NCI-H748 (cell line): ENCODE data around the gene C1orf94.

ENCODE experiments used
- DNase-seq: peaks from one replicate; lab custom pipeline; 2025; ENCODE audit not compliant: unreplicated experiment; lab: John Stamatoyannopoulos, UW

The C1orf94 gene, protein sequence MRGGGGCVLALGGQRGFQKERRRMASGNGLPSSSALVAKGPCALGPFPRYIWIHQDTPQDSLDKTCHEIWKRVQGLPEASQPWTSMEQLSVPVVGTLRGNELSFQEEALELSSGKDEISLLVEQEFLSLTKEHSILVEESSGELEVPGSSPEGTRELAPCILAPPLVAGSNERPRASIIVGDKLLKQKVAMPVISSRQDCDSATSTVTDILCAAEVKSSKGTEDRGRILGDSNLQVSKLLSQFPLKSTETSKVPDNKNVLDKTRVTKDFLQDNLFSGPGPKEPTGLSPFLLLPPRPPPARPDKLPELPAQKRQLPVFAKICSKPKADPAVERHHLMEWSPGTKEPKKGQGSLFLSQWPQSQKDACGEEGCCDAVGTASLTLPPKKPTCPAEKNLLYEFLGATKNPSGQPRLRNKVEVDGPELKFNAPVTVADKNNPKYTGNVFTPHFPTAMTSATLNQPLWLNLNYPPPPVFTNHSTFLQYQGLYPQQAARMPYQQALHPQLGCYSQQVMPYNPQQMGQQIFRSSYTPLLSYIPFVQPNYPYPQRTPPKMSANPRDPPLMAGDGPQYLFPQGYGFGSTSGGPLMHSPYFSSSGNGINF

DNA sequence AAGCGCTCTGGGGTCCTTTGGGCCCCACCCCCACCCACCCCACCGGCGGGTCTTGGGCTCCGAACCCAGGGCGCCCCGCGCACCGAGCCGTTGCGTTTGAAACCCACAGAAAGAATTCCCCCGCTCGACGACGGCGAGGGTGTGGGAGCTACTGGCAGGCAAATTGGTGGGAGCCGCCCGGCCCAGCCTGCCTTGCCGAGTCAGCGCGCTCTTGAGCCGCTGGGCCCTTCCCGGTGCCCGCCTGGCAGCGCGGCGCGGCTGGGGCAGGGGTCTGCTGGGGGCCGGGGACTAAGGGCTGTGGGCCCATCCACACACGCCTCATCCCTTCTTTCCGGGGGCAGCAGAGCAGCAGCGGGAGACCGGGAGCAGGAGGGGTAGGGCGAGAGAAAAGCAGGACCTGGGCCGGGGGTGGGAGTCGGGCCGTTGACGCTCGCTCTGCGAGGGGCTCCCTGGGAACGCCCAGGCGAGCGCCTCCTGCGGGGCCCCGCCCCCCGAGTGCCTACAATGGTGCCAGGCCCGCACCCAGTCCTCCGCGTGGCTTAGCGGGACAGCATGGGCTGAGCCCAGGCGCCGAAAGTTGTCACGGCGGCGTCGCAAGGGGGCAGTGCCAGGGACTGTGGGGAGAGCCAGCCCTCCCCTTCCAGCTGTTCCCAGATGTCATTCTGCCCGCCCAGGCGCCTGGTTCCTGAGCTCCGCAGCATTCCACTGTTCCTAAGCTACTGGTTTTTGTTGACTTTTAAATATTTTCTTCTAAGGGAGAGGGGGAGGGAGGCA is at the start of gene C1orf94:
Gene C1orf94, plus strand, starts transcription at position 78 of the 774 bp plus-strand sequence. CDS start 883 bp downstream, outside the sequence.
- no peak for DNase-seq

DNA sequence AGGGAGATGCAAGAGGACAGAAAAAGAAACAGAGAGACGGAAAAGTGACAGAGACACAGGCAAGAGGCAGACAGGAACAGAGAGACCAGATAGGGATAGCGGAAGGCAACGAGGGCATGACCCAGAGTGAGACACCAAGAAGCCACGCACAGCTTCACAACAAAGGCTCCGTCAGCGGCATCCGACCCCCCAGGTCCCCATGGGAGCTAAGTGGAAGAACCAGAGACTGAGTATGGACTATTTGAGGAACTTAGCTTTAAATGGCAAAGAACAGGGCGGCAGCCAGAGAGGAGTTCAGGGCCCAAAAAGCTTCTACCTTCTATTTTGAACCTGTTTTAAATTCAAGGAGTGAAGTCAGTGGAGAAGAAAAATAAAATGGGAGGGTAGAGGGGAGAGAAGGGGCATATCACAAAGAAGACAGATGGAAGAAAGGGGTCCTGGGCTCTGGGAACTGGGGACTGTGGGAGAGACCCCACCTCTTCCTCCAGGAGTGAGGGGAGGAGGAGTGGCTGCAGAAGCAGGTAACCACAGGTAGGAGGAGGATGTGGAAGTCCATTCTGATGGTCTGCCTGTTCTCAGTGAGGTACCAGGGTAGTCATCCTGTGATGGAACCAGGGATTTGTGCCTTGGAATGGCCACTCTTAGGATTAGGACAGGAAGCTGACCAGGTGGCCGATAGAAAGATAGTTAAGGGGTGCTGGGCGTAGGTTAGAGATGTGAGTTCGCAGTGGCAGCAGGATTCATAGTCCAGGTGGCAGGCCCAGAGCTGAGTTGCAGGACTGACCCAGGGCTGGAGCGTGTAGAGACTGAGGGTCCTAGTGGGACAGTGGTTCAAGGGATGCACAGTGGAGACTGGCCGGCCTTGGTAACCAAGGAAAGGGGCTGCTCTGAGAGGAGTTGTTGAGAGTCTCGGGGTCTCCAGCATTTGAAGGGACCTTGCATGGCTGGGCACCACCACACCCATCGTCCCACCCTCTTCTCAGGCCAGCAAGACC is 49.4 kb upstream of the C1orf94 start:
- DNase-seq: no peak

DNA sequence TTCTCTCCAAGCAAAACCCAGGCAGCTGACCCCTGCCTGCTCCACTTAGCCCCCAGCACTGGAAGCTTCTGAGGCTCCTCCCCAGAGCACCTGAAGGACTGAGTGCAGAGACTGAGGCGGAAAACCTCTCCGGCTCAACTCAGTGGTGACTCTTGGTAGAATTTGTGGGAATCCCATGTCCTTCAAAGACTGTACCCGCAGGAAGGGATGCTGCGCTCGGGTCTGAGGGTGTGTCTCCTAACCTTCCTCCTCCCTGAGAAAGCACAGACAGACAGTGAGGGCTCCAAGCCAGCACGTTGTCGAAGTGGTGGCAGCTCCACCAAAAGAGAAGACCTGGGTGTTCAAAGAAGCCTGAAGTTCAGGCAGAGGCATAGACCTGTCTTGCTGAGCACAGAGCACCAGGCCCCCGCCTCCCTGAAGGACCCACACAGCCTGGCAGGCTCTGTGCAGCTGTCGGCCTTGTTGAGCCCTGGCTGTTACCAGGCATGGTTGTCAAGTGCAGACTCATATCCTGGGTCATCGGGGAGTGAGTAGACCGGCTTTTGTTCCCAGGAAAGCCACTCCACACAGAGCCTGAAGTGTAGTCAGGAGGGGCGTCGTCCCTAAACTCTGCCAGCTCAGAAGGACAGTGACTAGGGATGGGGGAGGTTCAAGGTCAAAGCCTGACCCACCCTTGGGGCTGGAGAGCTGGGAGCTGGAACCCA is 48.4 kb upstream of the C1orf94 start:
- DNase-seq: no peak

DNA sequence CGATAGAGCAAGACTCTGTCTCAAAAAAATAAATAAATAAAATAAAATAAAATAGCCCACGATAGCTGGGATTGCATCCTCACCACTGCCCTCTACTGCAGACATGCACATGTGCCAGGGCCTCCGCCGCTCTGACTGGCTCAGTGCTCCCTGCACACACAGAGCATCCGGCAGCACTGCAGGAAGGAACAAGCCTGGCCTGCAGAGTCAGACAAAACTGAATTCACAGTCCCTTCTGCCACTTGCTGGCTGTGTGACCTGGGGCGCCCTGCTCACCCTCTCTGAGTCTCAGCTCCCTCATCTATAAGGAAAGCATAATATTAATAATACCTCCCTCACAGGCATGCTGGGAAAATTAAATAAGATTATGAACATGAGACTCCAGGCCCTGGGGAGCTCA is 47.1 kb upstream of the C1orf94 start:
- no peak for DNase-seq

DNA sequence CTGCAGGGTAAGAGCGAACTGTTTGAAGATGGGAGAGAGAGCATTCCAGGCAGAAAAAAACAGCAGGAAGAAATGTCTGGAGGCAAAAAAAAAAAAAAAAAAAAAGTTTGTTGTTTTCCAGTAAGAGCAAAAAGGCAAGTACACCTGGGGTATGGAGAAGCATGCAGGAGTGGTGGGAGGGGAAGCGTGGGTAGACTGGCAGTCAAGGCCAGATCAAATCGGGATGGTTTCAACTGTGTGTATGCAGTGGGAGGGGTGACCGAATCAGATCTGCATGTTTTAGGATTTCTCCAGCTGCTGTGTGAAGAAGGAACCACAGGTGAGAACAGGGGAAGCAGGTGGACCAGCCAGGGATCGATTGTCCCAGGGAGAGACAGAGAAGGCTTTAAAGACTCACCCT is 46.4 kb upstream of the C1orf94 start:
- DNase-seq: no peak

DNA sequence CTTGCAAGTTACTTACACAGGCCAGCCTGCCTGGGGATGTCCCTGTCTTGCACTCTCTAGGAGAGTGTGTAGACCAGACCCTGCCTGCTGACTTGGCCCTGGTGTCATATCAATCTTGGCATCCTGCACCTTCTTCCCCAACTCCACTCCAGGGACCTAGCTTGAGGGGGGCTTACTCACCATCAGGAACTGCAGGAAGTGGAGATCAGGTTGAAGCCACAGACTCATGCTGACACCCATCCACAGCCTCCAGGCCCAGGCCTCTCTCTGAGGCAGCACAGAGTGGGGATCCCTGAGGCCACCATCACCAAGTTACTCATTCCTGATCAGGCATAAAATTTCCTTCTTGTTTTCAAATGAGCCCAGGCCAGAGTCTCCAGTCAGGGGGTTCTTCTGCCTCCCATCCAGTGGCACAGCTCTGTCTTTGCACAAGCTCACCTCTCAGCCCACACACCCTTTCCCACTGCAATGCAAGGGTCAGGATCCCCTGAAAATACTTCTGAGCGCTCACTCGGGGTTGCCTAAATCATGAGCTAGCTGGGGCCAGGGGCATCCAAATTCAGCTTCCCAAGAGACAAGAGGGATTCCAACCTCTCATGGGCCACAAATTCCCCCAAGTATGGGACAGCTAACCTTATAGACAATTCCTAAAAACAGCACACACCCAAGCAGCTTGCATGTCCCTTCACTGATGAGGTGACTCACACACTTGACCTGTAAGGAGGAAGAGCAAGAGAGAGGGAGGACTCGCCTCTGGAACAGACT is 45.1 kb upstream of the C1orf94 start:
- no peak for DNase-seq

DNA sequence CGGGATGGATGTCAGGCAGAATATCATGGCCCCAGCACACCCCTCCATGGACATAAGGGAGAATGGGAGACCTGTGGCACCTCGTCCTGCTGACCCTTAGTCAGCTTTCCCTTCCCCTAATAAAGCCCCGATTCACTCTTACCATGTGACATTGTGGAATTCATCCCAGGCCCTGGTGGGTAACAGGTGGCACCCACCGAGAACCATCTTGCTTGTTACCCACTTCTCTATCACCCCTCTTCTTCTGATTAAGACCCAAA is 44.6 kb upstream of the C1orf94 start:
- DNase-seq: no peak

DNA sequence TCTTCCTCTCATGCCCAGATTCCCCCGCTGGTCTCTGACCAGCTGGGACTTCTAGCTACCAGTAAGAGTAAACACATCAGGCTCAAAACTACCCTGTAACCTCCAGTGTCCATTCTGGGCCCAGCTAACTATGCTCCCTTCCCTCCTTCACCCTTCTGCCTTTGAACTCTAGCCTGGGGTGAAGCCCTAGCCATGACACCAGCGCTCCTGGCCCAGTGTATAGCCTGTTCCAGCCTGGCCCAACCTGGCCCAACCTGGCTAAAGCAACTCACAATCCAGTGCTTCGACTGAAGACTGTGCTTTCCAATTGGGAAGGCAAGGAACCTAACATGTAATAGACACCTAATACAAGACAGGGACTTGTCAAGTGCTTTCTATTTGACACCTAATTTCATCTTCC is 39.3 kb upstream of the C1orf94 start:
- no peak for DNase-seq

DNA sequence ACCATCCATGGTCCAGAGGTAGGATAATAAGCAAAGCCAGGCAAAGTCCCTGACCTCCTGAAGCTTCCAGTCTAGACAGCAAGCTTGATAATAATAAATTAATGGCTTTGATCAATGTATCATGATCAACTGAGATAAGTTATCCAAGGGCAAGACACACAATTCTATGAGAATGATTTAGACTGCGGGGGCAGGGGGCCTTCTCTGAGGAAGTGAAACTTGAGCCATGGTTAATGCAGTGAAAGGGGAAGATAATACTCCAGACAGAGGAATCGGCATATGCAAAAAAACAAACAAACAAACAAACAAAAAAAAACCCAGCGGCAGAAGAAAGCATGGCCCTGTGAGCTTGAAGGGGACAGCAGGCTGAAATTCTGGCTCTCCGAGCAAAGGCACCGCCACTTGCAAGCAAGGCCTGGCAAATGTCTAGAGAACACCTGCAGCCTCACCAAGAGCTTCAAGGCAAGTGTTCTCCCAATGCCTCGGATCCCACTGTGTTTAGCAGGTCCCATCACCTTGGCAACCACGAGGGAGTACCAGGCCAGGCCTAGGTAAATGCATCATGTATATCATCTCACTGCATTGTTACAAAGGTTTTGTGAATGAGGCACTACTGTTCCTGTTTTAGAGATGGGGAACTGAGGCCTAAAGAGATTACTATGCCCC is 36.6 kb upstream of the C1orf94 start:
- DNase-seq: peak; percentile 14

DNA sequence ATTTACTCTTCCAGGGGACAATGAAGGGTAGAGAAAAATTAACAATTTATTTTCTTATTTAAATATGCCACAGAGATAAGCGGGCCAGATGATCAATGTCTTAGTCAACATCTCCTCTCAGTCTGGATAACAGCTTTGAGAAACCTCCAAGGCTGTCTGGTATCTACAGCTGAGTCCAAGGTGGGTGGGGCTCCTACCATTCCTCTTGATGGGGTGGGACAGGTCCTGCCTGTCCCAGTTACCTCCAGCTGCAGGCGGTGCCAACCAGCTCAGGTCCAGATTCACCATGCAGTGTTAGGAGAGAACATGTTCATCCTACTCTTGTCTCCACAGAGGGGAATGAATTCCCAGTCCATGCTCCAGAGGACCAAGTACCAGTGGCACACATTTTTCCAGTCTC is 32.7 kb upstream of the C1orf94 start:
- DNase-seq: no peak

DNA sequence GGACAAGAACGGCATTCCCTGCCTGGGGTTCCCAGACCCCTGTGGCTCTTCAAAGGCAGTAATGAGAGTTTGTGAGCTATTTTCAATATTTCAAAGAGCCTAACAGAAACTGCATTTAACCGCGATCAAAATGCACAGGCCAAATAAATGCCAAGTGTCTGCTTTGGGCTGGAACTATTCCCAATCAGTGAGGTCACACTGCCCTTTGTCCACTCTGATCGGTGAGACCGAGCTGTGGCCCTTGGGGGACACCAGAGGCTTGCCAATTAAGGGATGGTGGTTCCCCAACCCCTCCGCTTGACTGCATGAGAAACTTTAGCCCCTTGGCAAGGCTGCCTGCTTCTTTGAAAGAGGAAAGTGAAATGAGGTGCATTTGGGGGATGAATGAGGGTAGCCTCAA is 31.9 kb upstream of the C1orf94 start:
- DNase-seq: no peak

DNA sequence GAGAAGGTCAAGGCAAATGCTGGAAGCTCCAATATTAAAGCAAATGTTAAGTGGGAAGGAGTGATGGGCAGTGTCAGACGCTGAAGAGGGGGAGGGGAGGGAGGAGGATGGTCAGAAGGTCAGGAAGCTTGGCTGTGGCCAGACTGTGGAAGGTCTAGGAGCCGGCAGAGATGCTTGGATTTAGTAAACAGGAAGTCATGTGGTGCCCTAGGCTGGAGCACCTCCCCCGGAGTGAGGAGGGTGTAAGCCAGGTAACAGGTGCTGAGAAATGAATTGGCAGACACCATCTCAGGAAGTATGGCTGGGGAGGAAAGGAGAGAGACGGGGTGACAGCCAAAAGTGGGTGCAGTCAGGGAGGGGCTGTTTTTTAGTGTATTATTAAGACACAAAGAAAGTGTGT is 29.4 kb upstream of the C1orf94 start:
- peak; percentile 37 for DNase-seq

DNA sequence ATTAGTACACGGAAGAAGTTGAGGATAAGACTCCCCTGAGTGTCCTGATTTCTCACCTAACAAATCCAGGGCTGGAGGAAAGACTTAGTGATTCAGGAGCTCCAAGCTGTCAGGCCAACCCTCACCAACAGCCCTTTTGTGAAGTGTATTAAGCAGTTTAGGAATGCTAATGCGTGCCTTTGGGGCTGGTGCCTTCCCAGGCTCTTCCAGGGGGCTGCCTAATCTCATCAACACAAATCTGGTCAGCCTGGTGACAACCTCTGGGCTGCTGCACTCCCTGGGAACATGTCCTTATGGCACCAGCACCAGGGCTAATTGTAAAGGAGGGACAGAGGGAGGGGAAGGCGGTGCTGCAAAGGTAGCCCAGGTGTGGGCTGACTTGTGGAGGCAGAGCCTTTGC is 27.2 kb upstream of the C1orf94 start:
- DNase-seq: no peak

DNA sequence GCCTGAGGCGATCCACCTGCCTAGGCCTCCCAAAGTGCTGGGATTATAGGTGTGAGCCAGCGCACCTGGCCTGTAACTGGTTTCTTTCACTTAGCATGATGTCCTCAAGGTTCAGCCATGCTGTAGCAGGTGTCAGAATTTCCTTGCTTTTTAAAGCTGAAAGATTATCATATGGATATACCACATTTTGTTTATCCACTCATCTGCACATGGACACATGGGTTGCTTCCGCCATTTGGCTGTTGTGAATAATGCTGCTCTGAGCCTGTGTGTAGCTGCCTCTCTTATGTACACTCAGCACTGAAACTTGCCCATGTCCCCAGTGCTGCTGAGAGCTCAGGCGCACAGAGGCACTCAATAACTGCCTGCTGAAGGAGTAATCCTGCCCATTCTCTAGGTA is 23.5 kb upstream of the C1orf94 start:
- DNase-seq: no peak

DNA sequence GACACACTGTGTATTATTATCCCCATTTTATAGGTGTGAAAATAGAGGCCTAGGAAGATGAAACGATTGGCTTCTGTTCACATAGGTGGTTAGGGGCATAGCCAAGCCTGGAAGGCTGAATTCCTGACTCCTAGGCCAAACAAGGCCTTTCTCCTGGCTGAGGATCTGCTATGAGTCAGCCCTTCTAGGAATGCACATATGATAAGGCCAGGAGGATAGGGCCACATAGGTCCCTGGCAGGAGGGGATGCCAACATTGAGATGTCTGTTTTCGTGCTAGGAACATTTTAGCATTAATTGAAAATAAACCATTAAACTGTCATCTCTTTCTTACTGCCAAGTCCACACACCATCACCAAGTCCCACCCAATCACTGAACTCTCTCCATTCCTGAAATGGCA is 20.8 kb upstream of the C1orf94 start:
- DNase-seq: no peak

DNA sequence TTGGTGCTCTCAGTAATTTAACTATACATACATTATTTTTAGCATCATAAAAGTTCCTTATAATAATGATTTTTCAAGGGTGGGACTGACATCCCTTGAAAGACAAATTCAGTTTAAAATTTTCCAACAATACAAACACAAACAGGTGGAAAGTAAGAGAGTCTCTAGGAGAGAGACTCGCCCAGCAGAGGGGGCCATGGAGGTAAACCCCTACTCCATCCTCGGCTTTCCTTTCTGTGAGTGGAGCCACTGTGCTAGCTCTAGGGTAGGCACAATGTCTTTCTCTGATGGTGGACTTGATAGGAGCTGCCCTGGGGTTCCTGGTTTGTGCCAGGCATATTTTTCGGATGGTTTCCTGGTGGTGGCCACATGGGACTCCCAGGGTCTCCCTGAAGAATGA is 20.0 kb upstream of the C1orf94 start:
- DNase-seq: no peak

DNA sequence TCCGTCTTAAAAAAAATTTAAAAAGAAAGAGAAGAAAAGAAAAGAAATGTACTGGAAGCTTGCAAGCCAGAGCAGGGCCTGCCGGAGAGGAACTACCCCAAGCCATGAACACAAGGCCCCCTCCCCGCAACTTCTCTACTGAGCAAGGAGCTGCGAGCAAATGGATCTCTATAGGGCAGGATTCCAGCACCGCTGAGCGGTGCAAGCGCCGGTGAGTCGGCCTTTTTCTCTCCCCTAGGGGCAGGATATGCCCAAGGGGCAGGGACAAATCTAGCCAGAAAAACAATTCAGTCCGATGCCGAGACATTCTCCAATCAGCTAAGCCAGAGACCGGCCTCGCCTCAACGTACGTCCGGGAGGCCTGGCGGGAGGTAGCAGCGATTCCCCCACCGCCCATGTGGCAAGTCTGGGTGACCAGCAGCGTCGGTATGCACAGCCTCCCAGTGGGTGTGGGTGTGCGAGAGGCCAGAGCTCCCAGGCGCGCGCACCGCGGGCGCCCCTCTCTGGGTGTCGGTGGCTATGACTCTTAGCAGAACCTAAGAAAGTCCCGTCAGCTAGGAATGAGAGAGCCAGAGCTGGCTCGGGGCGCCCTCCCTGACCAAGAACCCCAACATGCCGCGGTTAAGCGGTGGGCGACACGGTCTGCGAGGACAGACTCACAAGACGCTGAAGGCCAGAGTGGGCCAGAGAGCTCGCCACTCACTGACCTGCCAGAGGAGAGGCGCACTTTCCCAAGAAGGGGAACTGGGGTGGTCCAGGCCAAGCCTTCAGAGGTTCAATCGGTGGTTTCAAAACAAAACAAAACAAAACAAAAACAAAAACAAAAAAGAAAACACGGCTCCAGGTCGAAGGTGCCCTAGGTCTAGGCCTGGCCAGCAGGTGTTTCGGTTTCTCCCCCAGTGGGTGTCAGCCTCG is 13.6 kb upstream of the C1orf94 start:
- peak; percentile 81 for DNase-seq
